HG03066 (cell line): ENCODE data around the gene SYT6.

Experiments
- ATAC-seq: cut with Tn5 transposase; IDR thresholded peaks from one replicate; pipeline ENCODE4 v1.9.1; 2021; ENCODE audit warnings: low read depth; ENCODE audit not compliant: unreplicated experiment

SYT6 gene

DNA sequence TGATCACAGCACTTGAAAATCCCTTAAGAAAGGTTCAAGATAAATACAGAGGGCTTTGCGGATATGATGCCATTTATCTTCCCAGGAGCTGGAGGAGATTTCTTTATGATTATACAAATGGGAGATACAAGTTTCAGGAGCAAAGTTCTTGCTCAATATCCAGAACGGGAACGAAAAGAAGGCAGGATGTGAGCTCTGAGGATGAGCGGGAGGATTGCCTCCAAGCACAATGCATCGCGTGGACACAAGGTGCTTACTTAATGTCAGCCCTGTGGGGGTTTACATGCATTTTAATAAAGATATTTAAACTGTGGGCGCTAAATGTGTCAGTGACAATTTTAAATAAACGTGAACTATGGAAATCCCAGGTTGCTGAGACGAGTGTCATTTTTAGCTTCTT lies 59.0 kb downstream of the SYT6 start:
- ATAC-seq: no peak

DNA sequence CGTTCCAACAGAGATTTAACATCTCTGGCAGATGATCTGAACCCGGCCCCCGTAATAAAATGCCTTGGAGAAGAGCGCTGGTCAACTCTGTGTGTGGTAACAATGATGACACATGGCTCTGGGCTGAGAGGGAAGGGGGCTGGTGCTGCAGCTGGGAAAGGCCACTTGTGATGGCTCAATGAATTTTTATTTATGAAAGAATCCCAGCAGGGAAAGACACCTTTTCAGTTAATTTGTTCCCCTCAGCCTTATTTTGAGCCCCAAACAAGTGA lies 59.4 kb downstream of the SYT6 start:
- ATAC-seq: no peak

- no peak for ATAC-seq
These were observed 59.9 kb downstream of the SYT6 start for GRCh38 chr1:114093624-114094362.

DNA sequence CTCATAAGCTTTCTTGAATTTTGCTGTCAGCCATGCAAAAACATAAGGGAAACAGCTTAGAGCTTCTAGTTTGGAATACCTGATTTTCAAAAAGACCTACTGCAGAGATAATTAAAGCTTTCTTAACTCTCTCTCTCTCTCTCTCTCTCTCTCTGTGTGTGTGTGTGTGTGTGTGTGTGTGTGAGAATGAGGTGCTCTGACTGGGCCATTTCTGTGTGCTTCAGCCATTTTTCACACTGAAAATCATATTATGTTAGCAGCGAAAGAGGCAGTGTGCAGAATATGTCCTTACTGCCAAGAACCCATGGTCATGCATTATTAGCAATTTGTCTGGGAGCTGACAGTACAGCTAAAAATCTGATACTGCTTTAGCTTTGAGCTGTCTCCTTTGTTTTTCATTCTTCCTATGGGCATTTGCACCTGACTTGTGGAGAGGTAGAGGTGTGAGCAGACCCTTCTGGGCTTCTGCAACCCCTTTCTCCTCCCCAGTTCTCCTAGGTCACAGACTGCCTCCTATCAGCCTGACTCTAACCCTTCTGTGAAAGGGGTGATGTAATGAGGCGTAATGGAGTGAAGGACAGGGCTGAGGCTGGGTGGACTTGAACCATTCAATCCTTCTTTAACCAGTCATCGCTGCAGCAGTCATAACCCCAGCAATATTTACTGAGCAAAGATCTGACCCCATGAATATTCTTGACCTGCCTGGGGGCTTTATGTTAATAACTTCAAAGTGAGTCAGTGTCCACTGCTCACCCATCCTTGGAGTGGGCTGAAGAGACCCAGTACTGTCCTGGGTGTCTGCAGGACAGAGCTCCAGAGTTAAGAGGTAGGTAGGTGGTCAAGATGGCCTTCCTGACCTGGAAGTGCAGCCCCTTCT lies 61.2 kb downstream of the SYT6 start:
- ATAC-seq: no peak

GRCh38 chr1:114091711-114092110 lies 62.0 kb downstream of the SYT6 start:
- no peak for ATAC-seq

DNA sequence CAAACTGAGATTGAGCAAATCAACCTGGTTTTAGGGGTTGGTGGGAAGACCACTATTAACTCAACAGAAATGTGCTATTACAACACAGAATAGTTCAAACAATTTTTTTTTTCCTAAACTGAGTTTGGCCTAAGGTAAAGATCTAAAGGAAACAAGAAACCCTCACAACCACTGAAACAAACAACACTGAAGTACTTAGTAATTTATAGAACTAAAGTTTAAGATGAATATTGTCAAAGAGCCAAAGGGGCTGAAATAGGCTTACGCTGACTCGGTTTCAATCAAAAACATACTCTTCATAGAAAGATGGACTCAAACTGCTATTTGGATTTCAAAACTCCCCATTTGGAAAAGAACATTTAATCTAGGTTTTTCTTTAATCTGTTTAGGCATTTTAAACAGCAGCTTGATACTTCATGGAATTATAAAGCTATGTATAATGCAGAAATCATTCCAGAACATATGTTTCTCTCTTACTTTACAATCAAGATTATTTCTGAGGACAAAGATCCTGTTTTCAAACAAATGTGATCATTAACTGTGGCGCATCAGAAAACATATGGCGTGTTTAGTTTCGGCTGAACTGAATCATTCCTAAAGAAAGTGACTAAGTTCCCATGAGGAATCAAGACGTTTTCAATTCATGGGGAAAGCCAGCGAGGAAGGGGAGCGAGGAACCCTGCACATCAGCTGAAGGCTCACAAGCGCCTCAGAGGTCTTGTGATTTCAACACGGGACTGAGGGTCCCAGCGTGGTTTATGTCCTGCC lies 62.7 kb downstream of the SYT6 start:
- ATAC-seq: no peak

GRCh38 chr1:114089502-114090138 lies 64.0 kb downstream of the SYT6 start:
- ATAC-seq: no peak

DNA sequence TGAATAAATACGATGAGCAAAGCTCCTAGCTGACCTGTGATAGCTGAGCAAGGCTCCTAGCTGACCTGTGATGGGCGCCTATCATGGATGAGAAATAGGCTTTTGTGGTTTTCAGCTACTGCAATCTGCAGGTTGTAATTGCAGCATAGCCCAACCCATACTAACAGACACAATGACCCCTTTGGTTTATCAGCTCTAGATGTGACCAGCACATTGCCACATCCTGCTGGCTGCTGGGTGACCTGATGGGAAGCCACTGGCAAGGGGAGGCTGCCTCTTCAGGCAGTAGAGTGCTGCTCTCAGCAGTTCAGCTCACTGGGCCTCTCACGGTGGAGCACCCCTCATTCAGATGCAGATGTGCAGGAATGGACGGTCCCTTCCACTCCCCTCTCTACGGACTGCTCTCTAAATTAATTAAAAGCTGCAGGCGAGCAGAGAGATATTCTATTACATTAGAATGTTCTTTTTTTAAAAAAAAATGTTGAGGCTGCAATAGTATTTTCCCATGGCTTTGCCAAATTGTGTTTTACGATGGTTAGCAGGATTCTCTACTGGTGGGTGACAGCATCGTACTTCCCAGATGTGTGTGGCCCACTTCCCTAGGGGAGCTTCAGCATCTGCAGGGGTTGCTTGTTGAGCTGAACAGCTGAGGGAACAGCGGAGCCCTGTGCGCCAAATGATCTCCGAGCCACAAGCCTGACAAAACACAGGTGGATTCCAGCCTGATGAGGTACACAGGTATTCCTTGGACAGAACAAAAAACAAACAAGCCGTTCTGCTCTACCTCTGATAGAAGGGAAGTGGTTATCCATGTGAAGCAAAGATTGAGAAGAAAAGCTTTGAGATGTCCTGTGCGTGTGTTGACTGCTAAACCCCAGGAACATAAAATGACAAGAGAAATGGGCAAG lies 65.0 kb downstream of the SYT6 start:
- ATAC-seq: no peak

- ATAC-seq: no peak
These were observed 66.2 kb downstream of the SYT6 start for GRCh38 chr1:114087495-114087894.

DNA sequence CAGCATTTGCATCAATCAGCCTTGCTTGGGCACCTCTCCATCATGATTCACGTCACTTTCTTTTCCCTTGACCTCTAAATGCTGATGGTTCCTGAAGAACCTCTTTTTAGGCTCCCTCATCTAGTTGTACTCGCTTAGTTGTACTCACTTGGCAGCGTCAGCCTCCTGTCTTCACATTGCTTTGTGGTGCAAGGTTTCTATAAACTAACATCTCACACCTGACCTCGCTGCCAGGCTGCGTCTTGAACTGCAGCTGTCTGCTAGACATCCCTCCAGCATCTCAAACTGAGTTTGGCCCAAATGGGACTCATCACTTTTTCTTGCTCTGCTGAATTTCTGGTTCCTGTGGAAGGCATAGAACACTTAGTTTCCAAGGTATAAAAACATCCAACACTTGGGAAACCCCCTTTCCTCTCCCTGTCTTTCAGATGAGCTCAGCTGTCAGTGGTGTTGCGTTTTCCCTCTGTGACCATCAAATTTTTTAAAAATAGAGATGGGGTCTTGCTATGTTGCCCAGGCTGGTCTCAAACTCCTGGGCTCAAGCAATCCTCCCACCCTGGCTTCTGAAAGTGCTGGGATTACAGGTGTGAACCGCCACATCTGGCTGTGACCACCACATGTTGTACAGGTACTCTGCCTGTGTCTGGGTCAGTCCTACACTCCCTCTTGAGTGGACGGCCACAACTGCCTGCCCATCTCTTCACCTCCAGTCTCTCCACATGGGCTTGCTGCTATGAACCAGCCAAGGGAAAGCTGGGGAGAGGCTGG lies 66.9 kb downstream of the SYT6 start:
- ATAC-seq: no peak

DNA sequence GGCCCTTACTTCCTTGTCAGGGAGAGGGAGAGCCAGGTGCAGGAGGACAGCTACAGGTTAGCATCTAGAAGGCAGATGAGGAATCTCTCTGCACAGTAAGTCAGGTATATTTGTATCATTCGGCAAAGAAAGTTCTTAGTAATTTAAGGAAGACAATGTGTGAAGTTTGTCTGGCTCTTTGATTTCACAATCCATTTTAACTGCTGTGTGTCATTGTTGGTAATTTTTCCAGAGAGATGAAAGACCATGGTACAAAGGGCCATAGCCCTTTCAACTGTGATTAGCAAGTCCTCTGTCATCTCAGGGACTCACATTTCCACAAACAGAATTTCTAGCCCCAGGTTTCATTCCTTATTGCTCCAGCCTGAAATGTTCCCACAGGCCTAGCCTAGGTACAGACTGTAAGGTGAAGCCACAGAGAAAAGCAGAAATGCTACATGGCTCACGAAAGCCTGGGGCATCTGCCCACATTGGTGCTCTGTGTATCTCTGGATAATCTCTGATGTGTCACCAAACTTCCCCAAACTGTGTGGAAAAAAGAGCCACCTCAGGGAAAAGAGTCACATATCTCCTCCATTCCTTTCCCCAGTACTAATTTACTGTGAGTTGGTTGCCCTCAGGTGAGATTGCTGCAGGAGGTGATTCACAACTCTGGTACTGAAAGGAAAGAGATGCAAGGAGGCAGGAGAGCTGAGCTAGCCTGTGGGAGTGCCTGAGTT lies 70.6 kb downstream of the SYT6 start:
- ATAC-seq: no peak

GRCh38 chr1:114082304-114082630 lies 71.4 kb downstream of the SYT6 start:
- ATAC-seq: no peak

DNA sequence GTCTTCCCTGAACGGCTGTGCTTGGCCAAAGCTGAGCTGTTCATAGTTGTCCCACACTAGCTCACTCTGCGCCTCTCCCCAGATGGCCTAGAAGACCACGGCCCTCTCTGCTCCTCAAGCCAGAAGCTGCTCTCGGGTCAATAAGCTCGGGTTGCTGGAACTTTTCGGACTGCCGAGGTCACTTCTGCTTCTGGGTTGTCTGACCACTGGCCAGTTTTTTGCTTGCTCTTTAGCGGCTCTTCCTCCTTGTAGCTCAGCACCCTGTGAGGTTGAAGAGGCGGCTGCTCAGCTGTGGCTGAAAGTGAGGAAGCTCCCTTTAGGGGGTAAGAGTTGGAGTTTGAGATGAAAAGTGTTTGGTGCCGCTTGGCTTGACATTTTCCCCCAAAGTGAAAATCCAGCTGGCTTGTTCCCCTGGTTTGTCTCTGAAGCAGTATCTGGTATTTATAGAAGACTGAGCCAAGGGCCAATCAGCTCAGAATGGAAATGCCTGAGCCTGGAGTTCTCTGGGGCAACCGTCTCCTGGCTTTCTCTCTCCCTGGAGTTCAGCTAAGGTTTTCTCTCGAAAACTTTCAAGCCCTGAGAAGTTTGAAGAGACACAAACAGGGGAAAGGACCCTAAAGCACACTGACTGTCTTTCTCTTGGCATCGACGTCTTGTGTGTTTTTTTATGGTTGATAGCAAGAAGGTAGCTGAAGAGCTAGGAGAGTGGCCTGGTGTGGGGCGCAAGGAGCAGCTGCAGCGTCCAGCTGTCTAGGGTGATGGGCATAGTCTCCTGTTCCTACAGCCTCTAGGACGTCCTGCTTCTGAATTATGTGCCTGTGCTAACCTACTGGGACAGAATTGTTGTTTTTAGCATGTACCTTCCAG lies 72.0 kb downstream of the SYT6 start:
- ATAC-seq: no peak

DNA sequence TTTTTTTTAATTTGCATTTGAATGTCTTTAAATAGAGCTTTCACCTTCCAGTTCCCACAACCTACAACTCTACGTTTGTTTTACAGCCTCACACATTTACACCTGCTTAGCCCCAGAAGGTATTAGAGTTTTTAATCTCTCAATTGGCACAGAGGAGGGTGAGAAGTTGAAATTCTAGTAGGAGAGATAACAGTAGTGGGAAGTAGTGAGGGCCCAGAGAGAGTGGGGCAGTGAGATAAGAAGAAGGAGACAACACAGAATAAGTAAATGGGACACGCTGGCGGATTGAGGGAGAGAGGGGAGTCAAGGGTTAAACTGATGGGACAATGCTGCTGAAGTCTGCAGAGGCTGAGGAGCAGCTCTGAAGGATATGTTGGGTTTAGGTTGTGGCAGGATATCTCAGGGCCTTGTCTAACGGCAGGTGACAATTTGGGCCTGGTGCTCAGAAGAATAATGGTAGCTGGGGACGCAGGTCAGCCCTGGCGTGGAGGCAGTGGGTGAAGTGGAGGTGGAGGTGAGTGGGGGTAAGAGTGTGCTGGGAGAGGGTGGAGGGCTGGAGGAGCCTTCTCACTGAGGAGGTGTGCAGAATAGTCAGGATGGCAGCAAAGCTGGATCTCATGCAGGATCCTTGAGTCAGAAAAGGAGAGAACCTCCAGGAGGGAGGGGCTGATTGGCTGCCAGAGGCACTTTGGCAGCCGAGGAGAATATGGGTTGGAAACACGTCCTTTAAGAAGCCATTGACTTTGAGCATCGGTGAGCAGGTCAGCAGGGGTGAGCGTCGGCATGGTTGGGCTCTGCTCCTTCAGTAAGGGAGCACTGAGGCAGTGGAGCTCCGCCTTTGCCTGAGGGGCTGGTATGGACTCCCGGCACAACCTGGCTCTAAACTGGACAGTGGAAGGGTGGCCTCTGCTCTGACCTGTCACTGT lies 72.9 kb downstream of the SYT6 start:
- no peak for ATAC-seq

DNA sequence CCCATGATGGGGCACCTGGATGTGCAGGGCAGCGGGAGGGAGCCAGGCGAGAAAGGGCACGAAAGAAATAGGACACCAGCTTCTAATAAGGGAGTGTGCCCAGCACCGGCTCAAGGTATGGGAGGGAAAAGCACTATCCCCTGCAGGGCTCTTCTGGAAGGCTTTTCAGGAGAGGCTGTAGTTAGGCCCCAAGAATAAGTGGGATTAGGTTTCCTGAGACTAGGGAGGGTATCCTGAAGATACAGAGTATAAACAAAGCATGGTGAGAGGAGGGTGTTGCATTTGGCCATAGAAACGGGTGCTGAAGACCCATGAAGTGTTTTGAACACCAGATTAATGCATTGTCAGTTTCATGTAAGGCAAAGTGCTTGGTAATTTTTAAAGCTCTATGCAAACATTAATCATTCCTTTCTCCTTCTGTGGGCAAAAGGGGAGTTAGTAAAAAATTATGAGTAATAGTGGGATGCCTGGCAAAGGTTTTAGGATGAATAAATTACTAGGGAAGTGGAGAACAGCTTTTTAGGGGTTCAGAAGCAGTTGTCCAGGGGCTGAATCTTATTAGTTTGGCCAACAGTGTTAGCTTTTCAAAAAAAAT lies 74.0 kb downstream of the SYT6 start:
- no peak for ATAC-seq

DNA sequence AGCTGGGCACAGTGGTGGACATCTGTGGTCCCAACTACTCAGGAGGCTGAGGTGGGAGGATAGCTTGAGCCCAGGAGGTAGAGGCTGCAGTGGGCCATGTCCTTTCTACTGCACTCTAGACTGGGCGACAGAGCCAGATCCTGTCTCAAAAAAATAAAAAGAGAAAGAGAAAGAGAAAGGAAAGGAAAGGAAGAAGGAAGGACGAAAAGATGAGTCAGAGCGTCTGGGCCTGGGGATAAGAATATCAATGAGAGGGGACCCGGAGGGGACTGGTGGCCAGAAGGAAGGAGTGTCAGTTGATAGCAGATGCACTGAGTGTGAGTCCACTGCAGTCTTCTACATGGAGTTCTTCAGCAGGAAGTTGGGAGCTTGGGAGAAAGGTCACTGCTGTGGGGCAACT lies 75.6 kb downstream of the SYT6 start:
- ATAC-seq: no peak
